GM19468 (cell line): ENCODE measurements around the gene ENOPH1.

Experiments
- ATAC-seq: cut with Tn5 transposase; IDR thresholded peaks from one replicate; pipeline ENCODE4 v1.9.1; 2021; ENCODE audit warnings: mild to moderate bottlenecking, moderate library complexity, moderate number of reproducible peaks; ENCODE audit not compliant: unreplicated experiment; ENCODE audit errors: extremely low read depth

ENOPH1 gene

GRCh38 chr4:82425478-82425877, 4.9 kb upstream of the ENOPH1 start:
- ATAC-seq, result no peak

- ATAC-seq, result no peak
Observed at GRCh38 chr4:82428526-82428968, 1.8 kb upstream of the ENOPH1 start.

- ATAC-seq, result peak; percentile 55
Observed at GRCh38 chr4:82428969-82429727, 1.2 kb upstream of the ENOPH1 start.

GRCh38 chr4:82429728-82430192, 630 bp upstream of the ENOPH1 start:
- ATAC-seq, result peak; percentile 5

- no peak for ATAC-seq
Observed at GRCh38 chr4:82430964-82431745, 765 bp downstream of the ENOPH1 start.

GRCh38 chr4:82431831-82432230, 1.4 kb downstream of the ENOPH1 start:
- ATAC-seq, result no peak

GRCh38 chr4:82432596-82432995, 2.2 kb downstream of the ENOPH1 start:
- no peak for ATAC-seq

GRCh38 chr4:82433791-82434190, 3.4 kb downstream of the ENOPH1 start:
- no peak for ATAC-seq

GRCh38 chr4:82434949-82435348, 4.6 kb downstream of the ENOPH1 start:
- no peak for ATAC-seq

- ATAC-seq, result no peak
Observed at GRCh38 chr4:82436130-82436529, 5.7 kb downstream of the ENOPH1 start.

GRCh38 chr4:82436780-82437179, 6.4 kb downstream of the ENOPH1 start:
- ATAC-seq, result no peak

- no peak for ATAC-seq
Observed at GRCh38 chr4:82437285-82438005, 7.1 kb downstream of the ENOPH1 start.

GRCh38 chr4:82439088-82439487, 8.7 kb downstream of the ENOPH1 start:
- no peak for ATAC-seq

GRCh38 chr4:82447886-82448285, 17.5 kb downstream of the ENOPH1 start:
- ATAC-seq, result no peak

GRCh38 chr4:82450966-82451755, 20.8 kb downstream of the ENOPH1 start:
- ATAC-seq, result no peak

- ATAC-seq, result no peak
Observed at GRCh38 chr4:82452026-82452425, 21.6 kb downstream of the ENOPH1 start.

- ATAC-seq, result no peak
Observed at GRCh38 chr4:82457266-82457665, 26.9 kb downstream of the ENOPH1 start.

- no peak for ATAC-seq
Observed at GRCh38 chr4:82458729-82459128, 28.3 kb downstream of the ENOPH1 start.

- ATAC-seq, result no peak
Observed at GRCh38 chr4:82461710-82462109, 31.3 kb downstream of the ENOPH1 start.

GRCh38 chr4:82462415-82462831, 32.0 kb downstream of the ENOPH1 start:
- ATAC-seq, result peak; percentile 63
